WTC11 (cell line): ENCODE results near the gene C1QL4.

Source experiments
- ATF1 ChIP-seq: sonication (generic); formaldehyde crosslinking; IDR thresholded peaks from 2 replicates; pipeline ENCODE4 v1.8.1; 2023; ENCODE audit warnings: mild to moderate bottlenecking, moderate library complexity, missing genetic modification reagents
- CTCF ChIP-seq: fragments of 200-600 bp; IDR thresholded peaks from 2 replicates; pipeline ENCODE4 v1.8.0; 2022; ENCODE audit warnings: antibody characterized with exemption
- E2F5 ChIP-seq: sonication (generic); formaldehyde crosslinking; IDR thresholded peaks from 2 replicates; pipeline ENCODE4 v1.8.1; 2022; ENCODE audit warnings: mild to moderate bottlenecking, moderate library complexity, missing genetic modification reagents
- IRF1 ChIP-seq: sonication (generic); formaldehyde crosslinking; IDR thresholded peaks from 2 replicates; pipeline ENCODE4 v1.8.0; 2023; ENCODE audit warnings: missing genetic modification reagents
- MYBL2 ChIP-seq: sonication (generic); formaldehyde crosslinking; IDR thresholded peaks from 2 replicates; pipeline ENCODE4 v1.8.1; 2023; ENCODE audit warnings: mild to moderate bottlenecking, moderate library complexity, missing genetic modification reagents
- NR2C2 ChIP-seq: sonication (generic); formaldehyde crosslinking; IDR thresholded peaks from 2 replicates; pipeline ENCODE4 v1.8.0; 2022; ENCODE audit warnings: mild to moderate bottlenecking, missing genetic modification reagents
- RORB ChIP-seq: fragments of 250-450 bp; sonication (Bioruptor Pico); IDR thresholded peaks from 2 replicates; pipeline ENCODE4 v1.9.0; 2021; ENCODE audit warnings: mild to moderate bottlenecking
- USF2 ChIP-seq: sonication (generic); formaldehyde crosslinking; IDR thresholded peaks from 2 replicates; pipeline ENCODE4 v1.8.1; 2023; ENCODE audit warnings: mild to moderate bottlenecking, missing genetic modification reagents, moderate library complexity

- no peak for TF ChIP-seq CTCF
- no peak for TF ChIP-seq RORB (CRISPR knock-in tag)
- TF ChIP-seq USF2 (CRISPR knock-in tag): no peak
- TF ChIP-seq IRF1 (CRISPR knock-in tag): no peak
- TF ChIP-seq MYBL2 (CRISPR knock-in tag): no peak
- TF ChIP-seq E2F5 (CRISPR knock-in tag): no peak
- no peak for TF ChIP-seq NR2C2 (CRISPR knock-in tag)
- TF ChIP-seq ATF1 (CRISPR knock-in tag): no peak
These were observed 13.4 kb downstream of the C1QL4 start for GRCh38 chr12:49323524-49324097.
